22Rv1 (cell line): ENCODE measurements around the gene DNAJC18.

ENCODE experiments used
- H3K27ac ChIP-seq: fragments of 450-650 bp; 2 replicates; pipeline ENCODE4 v1.5.1; 2017
- CTCF ChIP-seq: fragments of 450-650 bp; IDR thresholded peaks from 2 replicates; pipeline ENCODE4 v1.5.1; 2017; ENCODE audit warnings: mild to moderate bottlenecking
- ZFX ChIP-seq: fragments of 450-650 bp; IDR thresholded peaks from 2 replicates; pipeline ENCODE4 v1.6.1; 2017; ENCODE audit warnings: antibody characterized with exemption, borderline replicate concordance

DNAJC18 gene

GRCh38 chr5:139404484-139404840 lies 34.9 kb downstream of the DNAJC18 start:
- TF ChIP-seq CTCF: no peak
- no peak for TF ChIP-seq ZFX
- peak overlapping the region; percentile 90 for H3K27ac ChIP-seq

GRCh38 chr5:139403787-139404483 lies 35.4 kb downstream of the DNAJC18 start, which contains the start of gene SPATA24:
SPATA24 (minus strand) TSS chr5:139404089; CDS start chr5:139404060, 29 bp downstream.
- no peak for TF ChIP-seq ZFX
- TF ChIP-seq CTCF: no peak
- peak within 1 kb of the TSS; percentile 90 for H3K27ac ChIP-seq

GRCh38 chr5:139403418-139403786 lies 35.9 kb downstream of the DNAJC18 start:
- peak overlapping the region; percentile 90 for H3K27ac ChIP-seq
- no peak for TF ChIP-seq ZFX
- no peak for TF ChIP-seq CTCF

GRCh38 chr5:139402561-139403158 lies 36.7 kb downstream of the DNAJC18 start:
- TF ChIP-seq ZFX (no peak), CTCF (peak; percentile 77)
- peak overlapping the region; percentile 90 for H3K27ac ChIP-seq

GRCh38 chr5:139401546-139401945 lies 37.8 kb downstream of the DNAJC18 start:
- TF ChIP-seq CTCF (no peak), ZFX (no peak)
- peak overlapping the region; percentile 90 for H3K27ac ChIP-seq

GRCh38 chr5:139399501-139400121 lies 39.7 kb downstream of the DNAJC18 start:
- peak overlapping the region; percentile 12; the same call in 1 of the 2 replicates for H3K27ac ChIP-seq
- TF ChIP-seq CTCF (no peak), ZFX (no peak)

GRCh38 chr5:139397921-139398320 lies 41.4 kb downstream of the DNAJC18 start:
- H3K27ac ChIP-seq: peak overlapping the region; percentile 5; the same call in 1 of the 2 replicates

More at GRCh38 chr5:139397921-139398320, 41.4 kb downstream of the DNAJC18 start:
- TF ChIP-seq ZFX (no peak), CTCF (no peak)
